ENCODE measurements around the gene ABHD12B. TPM values are rescaled to one million over a fixed set of nuclear protein-coding genes. Genes with fewer than 3 reads are reported as not detected.

ABHD12B gene
- total RNA-seq, 1 experiment from 2014 or later, result 51.0 TPM

GRCh38 chr14:50937800-50938199 is 65.9 kb downstream of the ABHD12B start:
- Mint-ChIP-seq H3K4me1 (no peaks in the 10 kb centered on the region), H3K4me3 (no peak overlapping the region), H3K27me3 (ENCODE audit: low read depth) (no peaks in the 10 kb centered on the region), H3K9me3 (no peaks in the 10 kb centered on the region), H3K36me3 (ENCODE audit: insufficient read depth in 1 of 3, low read depth in 3 of 3) (peaks cover 4 to 19% (median 7%) of the 10 kb centered on the region in 3 experiments; a peak in 6 of 7 replicates), H3K27ac (no peak overlapping the region)
- H2AFZ ChIP-seq (ENCODE audit: low read length), result no peak overlapping the region
- no peak overlapping the region for H3K9ac ChIP-seq (ENCODE audit: extremely low read depth, insufficient read length, low read length)
- no peaks in the 10 kb centered on the region for H3K27me3 ChIP-seq (ENCODE audit: insufficient read depth, low read length)
- TF ChIP-seq CTCF (conservative IDR thresholded peaks at IDR 0.05), result no peak
- H3K56ac ChIP-seq (ENCODE audit: insufficient read length, low read depth, low read length), result no peak overlapping the region
- no peaks in the 10 kb centered on the region for H3K4me1 ChIP-seq (ENCODE audit: insufficient read depth, low read length)
- H3T11ph ChIP-seq (ENCODE audit: low read length), result no peak overlapping the region
- H2BK5ac ChIP-seq (ENCODE audit: insufficient read length, low read length), result no peak overlapping the region
- no peaks in the 10 kb centered on the region for H3K9me3 ChIP-seq (ENCODE audit: control insufficient read depth, low read depth, low read length)
- no peak overlapping the region for H2BK12ac ChIP-seq (ENCODE audit: insufficient read length, low read depth, low read length)
- no peak overlapping the region for H3K4me2 ChIP-seq (ENCODE audit: insufficient read depth, insufficient read length, low read length)
- no peak overlapping the region for H3K14ac ChIP-seq (ENCODE audit: insufficient read depth, low read length)
- H4K8ac ChIP-seq (replicated peaks; ENCODE audit: insufficient read length, low read depth, low read length), result no peak overlapping the region
- no peak overlapping the region for H3K18ac ChIP-seq (ENCODE audit: insufficient read length, low read depth, low read length)
- no peak overlapping the region for H2BK20ac ChIP-seq (ENCODE audit: low read depth, low read length, poor library complexity, severe bottlenecking)
- no peaks in the 10 kb centered on the region for H4K20me1 ChIP-seq (ENCODE audit: control insufficient read depth, insufficient read depth, insufficient read length)
- no peak overlapping the region for H2AK5ac ChIP-seq (ENCODE audit: insufficient read length, low read length)
- H3K23me2 ChIP-seq (ENCODE audit: insufficient read length, low read depth, low read length, poor library complexity, severe bottlenecking), result no peaks in the 10 kb centered on the region
- no peaks in the 10 kb centered on the region for H3K79me1 ChIP-seq (ENCODE audit: insufficient read depth, low read depth, low read length, poor library complexity, severe bottlenecking)
- H3K23ac ChIP-seq (ENCODE audit: insufficient read length, low read depth, low read length), result no peak overlapping the region
- H3K27ac ChIP-seq (ENCODE audit: insufficient read length, low read depth, low read length), result no peak overlapping the region
- no peak for DNase-seq
- no peak overlapping the region for H2BK120ac ChIP-seq (ENCODE audit: low read depth, low read length, poor library complexity, severe bottlenecking)
- no CpG with 5 or more reads among the region's 4 CpGs for WGBS (ENCODE audit: extremely low coverage, insufficient read length, low lambda C conversion rate)
- no peak overlapping the region for H4K5ac ChIP-seq (ENCODE audit: insufficient read length, low read depth, low read length)
- no peak overlapping the region for H3K4ac ChIP-seq (ENCODE audit: low read depth, low read length)
- no peak overlapping the region for H4K91ac ChIP-seq (ENCODE audit: insufficient read length, low read depth, low read length)
- H3K79me2 ChIP-seq (ENCODE audit: insufficient read depth, low read length), result no peaks in the 10 kb centered on the region
- H2BK15ac ChIP-seq (ENCODE audit: low read depth, low read length), result no peak overlapping the region

All from H9 (cell line).